ENCODE data around the gene SCMH1. TPM values are rescaled to one million over a fixed set of nuclear protein-coding genes. Genes with fewer than 3 reads are reported as not detected.

Gene SCMH1
- polyA plus RNA-seq, 1 donor from 2014 or later: 23.0 TPM

GRCh38 chr1:41200728-41201127, 41.4 kb downstream of the SCMH1 start:
- Histone ChIP-seq H3K4me3 (ENCODE audit: low read length) (no peak overlapping the region), H3K4me2 (ENCODE audit: low read length) (no peak overlapping the region), H2AFZ (ENCODE audit: low read depth, low read length) (no peak overlapping the region), H3K79me2 (replicated peaks; ENCODE audit: insufficient read depth, low read length) (peaks cover 3% of the 10 kb centered on the region), H3K9ac (ENCODE audit: low read length) (no peak overlapping the region), H3K9me2 (ENCODE audit: insufficient read depth, low read length) (no peaks in the 10 kb centered on the region), H3K36me3 (ENCODE audit: insufficient read depth, low read length) (no peaks in the 10 kb centered on the region), H3F3A (ENCODE audit: insufficient read depth, low read length, poor library complexity, severe bottlenecking) (no peaks in the 10 kb centered on the region), H4K20me1 (ENCODE audit: insufficient read depth) (no peaks in the 10 kb centered on the region), H3K27ac (ENCODE audit: low read length) (no peak overlapping the region), H3K27me3 (ENCODE audit: insufficient read depth, low read depth, low read length) (no peaks in the 10 kb centered on the region), H3K9me3 (ENCODE audit: low read length) (no peaks in the 10 kb centered on the region)
- no peak for TF ChIP-seq TAF1 (IDR thresholded peaks at IDR 0.05; ENCODE audit: low read depth)
- TF ChIP-seq MXI1 (conservative IDR thresholded peaks at IDR 0.05; ENCODE audit: poor library complexity, severe bottlenecking): no peak
- TF ChIP-seq, protein P1, sequence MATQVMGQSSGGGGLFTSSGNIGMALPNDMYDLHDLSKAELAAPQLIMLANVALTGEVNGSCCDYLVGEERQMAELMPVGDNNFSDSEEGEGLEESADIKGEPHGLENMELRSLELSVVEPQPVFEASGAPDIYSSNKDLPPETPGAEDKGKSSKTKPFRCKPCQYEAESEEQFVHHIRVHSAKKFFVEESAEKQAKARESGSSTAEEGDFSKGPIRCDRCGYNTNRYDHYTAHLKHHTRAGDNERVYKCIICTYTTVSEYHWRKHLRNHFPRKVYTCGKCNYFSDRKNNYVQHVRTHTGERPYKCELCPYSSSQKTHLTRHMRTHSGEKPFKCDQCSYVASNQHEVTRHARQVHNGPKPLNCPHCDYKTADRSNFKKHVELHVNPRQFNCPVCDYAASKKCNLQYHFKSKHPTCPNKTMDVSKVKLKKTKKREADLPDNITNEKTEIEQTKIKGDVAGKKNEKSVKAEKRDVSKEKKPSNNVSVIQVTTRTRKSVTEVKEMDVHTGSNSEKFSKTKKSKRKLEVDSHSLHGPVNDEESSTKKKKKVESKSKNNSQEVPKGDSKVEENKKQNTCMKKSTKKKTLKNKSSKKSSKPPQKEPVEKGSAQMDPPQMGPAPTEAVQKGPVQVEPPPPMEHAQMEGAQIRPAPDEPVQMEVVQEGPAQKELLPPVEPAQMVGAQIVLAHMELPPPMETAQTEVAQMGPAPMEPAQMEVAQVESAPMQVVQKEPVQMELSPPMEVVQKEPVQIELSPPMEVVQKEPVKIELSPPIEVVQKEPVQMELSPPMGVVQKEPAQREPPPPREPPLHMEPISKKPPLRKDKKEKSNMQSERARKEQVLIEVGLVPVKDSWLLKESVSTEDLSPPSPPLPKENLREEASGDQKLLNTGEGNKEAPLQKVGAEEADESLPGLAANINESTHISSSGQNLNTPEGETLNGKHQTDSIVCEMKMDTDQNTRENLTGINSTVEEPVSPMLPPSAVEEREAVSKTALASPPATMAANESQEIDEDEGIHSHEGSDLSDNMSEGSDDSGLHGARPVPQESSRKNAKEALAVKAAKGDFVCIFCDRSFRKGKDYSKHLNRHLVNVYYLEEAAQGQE (IDR thresholded peaks at IDR 0.05; ENCODE audit: borderline replicate concordance): no peak
- no peak for TF ChIP-seq CTCF (IDR thresholded peaks at IDR 0.05; ENCODE audit: poor library complexity, severe bottlenecking)
- no peak for TF ChIP-seq EZH2 (IDR thresholded peaks at IDR 0.05; ENCODE audit: borderline replicate concordance, insufficient read depth, low read length, poor library complexity, severe bottlenecking)
- TF ChIP-seq POLR2AphosphoS5 (IDR thresholded peaks at IDR 0.05): no peak
- TF ChIP-seq SMC3 (conservative IDR thresholded peaks at IDR 0.05; ENCODE audit: poor library complexity): no peak

GRCh38 chr1:41199375-41199774, 42.7 kb downstream of the SCMH1 start:
- H3K9me3 ChIP-seq (ENCODE audit: low read length): no peaks in the 10 kb centered on the region
- H3K27me3 ChIP-seq (ENCODE audit: insufficient read depth, low read depth, low read length): no peaks in the 10 kb centered on the region
- no peak for TF ChIP-seq EZH2 (IDR thresholded peaks at IDR 0.05; ENCODE audit: borderline replicate concordance, insufficient read depth, low read length, poor library complexity, severe bottlenecking)
- TF ChIP-seq RAD21 (conservative IDR thresholded peaks at IDR 0.05): no peak
- H3K27ac ChIP-seq (ENCODE audit: low read length): no peak overlapping the region
- peaks cover 6% of the 10 kb centered on the region for H3K79me2 ChIP-seq (replicated peaks; ENCODE audit: insufficient read depth, low read length)
- H3K4me2 ChIP-seq (ENCODE audit: low read length): no peak overlapping the region
- no peaks in the 10 kb centered on the region for H3F3A ChIP-seq (ENCODE audit: insufficient read depth, low read length, poor library complexity, severe bottlenecking)
- H2AFZ ChIP-seq (ENCODE audit: low read depth, low read length): no peak overlapping the region
- no peaks in the 10 kb centered on the region for H3K36me3 ChIP-seq (ENCODE audit: insufficient read depth, low read length)
- H3K4me3 ChIP-seq (ENCODE audit: low read length): no peak overlapping the region
- no peak overlapping the region for H3K9ac ChIP-seq (ENCODE audit: low read length)
- no peaks in the 10 kb centered on the region for H3K9me2 ChIP-seq (ENCODE audit: insufficient read depth, low read length)
- no peaks in the 10 kb centered on the region for H4K20me1 ChIP-seq (ENCODE audit: insufficient read depth)

DNA sequence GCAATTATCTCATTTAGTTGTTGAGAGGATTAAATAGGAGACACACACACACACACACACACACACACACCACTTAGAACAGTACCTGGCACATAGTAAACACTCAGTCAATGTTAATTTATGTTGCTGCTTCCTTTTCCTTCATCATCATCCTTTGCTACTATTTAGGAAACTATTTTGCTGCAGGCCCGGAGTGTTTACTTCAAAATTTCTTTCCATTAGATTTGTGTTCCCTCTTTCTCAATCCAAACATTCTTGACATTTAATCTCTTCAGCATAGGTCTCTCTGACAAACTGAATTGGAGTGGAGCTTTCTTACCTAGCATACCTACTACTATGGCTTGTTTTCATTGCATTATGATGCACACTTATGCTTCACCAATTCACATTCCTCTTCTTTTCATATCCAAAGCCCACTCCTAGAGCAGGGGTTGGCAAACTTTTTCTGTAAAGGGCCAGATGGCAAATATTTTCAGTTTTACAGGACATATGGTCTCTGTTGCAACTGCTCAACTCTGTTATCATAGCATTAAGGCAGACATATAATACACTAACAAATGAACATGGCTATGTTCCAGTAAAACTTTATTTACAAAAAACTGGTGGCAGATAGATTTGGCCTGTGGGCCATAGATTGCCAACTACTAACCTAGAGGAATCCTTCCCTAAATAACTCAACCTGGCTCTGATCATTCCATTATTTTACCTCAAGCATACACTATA, 49.5 kb downstream of the SCMH1 start:
- H4K20me1 ChIP-seq (ENCODE audit: insufficient read depth): no peaks in the 10 kb centered on the region
- no peak overlapping the region for H3K4me2 ChIP-seq (ENCODE audit: low read length)
- no peaks in the 10 kb centered on the region for H3F3A ChIP-seq (ENCODE audit: insufficient read depth, low read length, poor library complexity, severe bottlenecking)
- no peak overlapping the region for H3K4me3 ChIP-seq (ENCODE audit: low read length)
- no peaks in the 10 kb centered on the region for H3K9me3 ChIP-seq (ENCODE audit: low read length)
- H3K27me3 ChIP-seq (ENCODE audit: insufficient read depth, low read depth, low read length): no peaks in the 10 kb centered on the region
- H2AFZ ChIP-seq (ENCODE audit: low read depth, low read length): no peak overlapping the region
- no peaks in the 10 kb centered on the region for H3K36me3 ChIP-seq (ENCODE audit: insufficient read depth, low read length)
- H3K9ac ChIP-seq (ENCODE audit: low read length): no peak overlapping the region
- H3K79me2 ChIP-seq (replicated peaks; ENCODE audit: insufficient read depth, low read length): peaks cover 6% of the 10 kb centered on the region
- no peak overlapping the region for H3K27ac ChIP-seq (ENCODE audit: low read length)
- no peaks in the 10 kb centered on the region for H3K9me2 ChIP-seq (ENCODE audit: insufficient read depth, low read length)
- TF ChIP-seq, protein P1 (IDR thresholded peaks at IDR 0.05; ENCODE audit: borderline replicate concordance): no peak
- no peak for TF ChIP-seq POLR2AphosphoS5 (IDR thresholded peaks at IDR 0.05)
- no peak for TF ChIP-seq SMC3 (conservative IDR thresholded peaks at IDR 0.05; ENCODE audit: poor library complexity)
- TF ChIP-seq TAF1 (IDR thresholded peaks at IDR 0.05; ENCODE audit: low read depth): no peak
- no peak for TF ChIP-seq MXI1 (conservative IDR thresholded peaks at IDR 0.05; ENCODE audit: poor library complexity, severe bottlenecking)
- no peak for TF ChIP-seq CTCF (IDR thresholded peaks at IDR 0.05; ENCODE audit: poor library complexity, severe bottlenecking)
- TF ChIP-seq RAD21 (conservative IDR thresholded peaks at IDR 0.05): no peak
- TF ChIP-seq EP300 (conservative IDR thresholded peaks at IDR 0.05; ENCODE audit: poor library complexity, severe bottlenecking): no peak
- no peak for TF ChIP-seq EZH2 (IDR thresholded peaks at IDR 0.05; ENCODE audit: borderline replicate concordance, insufficient read depth, low read length, poor library complexity, severe bottlenecking)

Measured in neural cell (in vitro differentiated cells).